Myocyte (in vitro differentiated cells): ENCODE results near the gene MRPL30. TPM values are rescaled to one million over a fixed set of nuclear protein-coding genes. Genes with fewer than 3 reads are reported as not detected.
"Not testable (repeated sequence)": the region's sequence is repeated elsewhere in the genome, so short reads cannot be mapped to it uniquely, and the experiment has no call there.

ENCODE experiments used
- DNase-seq: peaks from one replicate; pipeline ENCODE4 v3.0.0-alpha.2; 2012; ENCODE audit warnings: low read depth
- total RNA-seq: library from RNA; depleted of rRNA; stranded (reverse); fragments of >200 nt; gene quantifications from 2 replicates; pipeline ENCODE4 v1.2.3, GENCODE V29; 2014

MRPL30 gene
- total RNA-seq, 1 donor from 2014 or later: 53.2 TPM

DNA sequence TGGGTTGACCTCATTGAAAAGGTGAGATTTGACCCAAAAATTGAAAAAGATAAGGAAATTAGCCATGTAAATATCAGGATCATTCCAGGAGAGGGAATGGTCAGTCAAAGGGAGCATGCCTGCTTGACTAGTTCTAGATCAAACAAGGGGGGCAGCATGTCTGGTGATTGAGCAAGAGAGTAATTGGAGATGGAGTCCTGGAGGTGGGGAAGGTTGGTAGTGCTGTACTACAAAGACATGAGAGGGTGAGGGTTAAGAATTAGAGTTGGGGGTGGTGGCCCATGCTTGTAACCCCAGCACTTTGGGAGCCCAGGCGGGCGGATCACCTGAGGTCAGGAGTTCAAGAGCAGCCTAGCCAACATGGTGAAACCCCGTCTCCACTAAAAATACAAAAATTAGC is 2.0 kb downstream of the MRPL30 start:
- no peak for DNase-seq

DNA sequence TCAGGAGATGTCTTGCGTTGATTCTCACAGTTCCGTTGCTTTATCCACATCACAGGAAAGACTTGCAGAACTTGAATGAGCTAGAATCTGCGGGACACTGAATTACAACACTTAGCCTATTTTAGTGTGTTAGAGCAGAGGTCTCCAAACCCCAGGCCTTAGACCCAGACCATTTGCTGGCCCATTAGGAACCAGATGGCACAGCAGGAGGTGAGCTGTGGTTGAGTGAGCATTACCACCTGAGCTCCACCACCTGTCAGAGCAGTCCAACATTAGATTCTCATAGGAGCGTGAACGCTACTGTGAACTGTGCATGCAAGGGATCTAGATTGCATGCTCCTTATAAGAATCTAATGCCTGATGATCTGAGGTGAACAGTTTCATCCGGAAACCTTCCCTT is 3.8 kb downstream of the MRPL30 start:
- no peak for DNase-seq

GRCh38 chr2:99187011-99187410 is 6.0 kb downstream of the MRPL30 start:
- DNase-seq: peak; percentile 85

DNA sequence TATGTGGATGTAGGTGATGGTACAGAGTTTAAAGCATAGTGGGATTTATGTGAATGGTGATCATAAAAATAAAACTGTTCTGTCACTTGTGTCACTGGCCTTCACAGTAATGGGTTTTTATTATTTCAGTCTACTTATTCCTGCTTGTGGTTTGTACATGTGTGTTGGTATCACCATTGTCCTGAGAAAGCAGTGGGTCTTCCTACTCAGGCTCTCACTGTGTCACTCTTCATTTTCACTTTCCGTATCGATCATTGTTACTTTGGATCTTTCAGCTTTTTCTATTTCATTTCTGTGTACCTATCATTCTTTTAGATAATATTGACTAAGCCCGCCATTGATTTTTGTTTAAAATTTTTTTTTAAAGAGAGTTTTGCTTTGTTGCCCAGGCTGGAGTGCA is 7.4 kb downstream of the MRPL30 start:
- no peak for DNase-seq

DNA sequence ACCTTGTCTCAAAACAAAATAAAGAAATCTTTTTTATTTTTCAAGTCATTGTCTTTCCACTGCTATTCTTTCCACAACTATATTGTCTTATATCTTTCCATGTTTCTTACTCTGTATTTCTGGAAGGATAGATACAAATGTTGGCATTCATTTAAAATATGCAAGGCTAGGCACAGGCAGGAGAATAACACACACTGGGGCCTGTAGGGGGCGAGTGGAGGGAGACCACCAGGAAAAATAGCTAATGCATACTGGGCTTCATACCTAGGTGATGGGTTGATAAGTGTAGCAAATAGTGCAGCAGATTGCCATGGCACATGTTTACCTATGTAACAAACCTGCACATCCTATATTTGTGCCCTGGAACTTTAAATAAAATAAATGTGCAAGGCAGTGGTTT is 9.6 kb downstream of the MRPL30 start:
- no peak for DNase-seq

DNA sequence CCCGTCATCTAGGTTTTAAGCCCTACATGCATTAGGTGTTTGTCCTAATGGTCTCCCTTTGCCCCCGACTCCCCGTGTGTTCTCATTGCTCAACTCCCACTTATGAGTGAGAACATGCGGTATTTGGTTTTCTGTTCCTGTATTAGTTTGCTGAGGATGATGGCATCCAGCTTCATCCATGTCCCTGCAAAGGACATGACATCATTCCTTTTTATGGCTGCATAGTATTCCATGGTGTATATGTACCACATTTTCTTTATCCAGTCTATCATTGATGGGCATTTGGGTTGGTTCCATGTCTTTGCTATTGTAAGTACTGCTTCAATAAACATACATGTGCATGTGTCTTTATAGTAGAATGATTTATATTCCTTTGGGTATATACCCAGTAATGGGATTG is 11.4 kb downstream of the MRPL30 start:
- not testable (repeated sequence) for DNase-seq

DNA sequence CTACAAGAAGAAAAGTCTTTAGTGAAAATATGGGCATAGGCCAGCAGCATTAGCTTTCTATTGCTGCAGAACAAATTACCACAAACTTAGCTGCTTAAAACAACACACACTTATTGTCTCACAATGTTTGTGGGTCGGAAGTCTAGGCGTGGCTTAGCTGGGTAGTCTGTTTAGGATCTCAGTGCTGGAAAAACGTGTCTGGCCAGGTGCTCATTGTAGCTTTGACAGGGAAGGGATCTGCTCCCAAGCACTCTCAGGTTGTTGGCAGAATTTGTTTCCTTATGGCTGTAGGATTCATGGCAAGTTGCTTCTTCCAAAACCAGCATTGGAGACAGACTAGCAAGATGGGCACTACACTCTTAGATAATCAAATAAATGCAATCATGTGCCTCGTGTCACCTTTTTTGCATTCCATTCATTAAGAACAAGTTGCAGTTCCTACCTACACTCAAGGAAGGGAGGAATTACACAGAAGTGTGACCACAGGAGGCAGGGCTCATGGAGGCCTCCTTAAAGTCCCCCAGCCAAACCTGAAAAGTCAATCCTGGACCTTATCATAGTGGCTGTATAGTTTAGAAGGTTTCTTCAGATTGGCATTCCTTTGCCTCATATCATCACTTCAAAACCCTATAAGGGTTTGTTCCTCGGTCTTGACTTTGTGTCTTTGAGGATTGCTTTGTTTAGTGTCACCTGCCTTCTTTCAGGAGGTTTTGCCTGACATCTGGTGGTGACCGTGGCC is 17.3 kb downstream of the MRPL30 start:
- no peak for DNase-seq

DNA sequence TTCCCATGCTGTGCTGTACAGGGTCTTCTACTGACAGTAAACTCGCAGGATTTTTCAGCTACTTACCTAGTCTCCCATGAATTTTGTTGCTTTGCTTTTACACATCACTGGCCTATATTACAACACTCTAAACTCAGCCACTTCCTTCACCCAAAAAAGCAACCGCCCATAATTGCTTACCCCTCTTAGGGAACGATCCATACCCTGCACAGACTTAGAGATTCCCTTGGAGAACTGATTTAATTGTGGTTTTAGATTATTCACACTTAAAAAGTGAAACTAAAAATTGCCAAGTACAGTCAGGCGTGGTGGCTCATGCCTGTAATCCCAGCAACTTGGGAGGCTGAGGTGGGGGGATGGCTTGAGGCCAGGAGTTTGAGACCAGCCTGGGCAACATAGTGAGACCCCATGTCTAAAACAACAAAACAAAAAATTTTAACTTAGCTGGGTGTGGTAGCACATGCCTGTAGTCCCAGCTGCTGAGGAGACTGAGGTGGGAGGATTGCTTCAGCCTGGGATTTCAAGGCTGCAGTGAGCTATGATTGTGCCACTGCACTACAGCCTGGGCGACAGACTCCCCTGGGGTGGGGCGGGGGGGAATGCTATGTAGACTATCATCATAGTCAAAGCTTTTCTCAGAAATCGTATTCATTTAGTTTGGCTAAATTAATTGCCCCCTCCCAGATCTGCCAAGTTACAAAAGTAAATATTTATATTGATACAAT is 19.3 kb downstream of the MRPL30 start:
- DNase-seq: no peak

- DNase-seq: no peak
Observed at GRCh38 chr2:99201959-99202678, 21.1 kb downstream of the MRPL30 start.

GRCh38 chr2:99205491-99205890 is 24.5 kb downstream of the MRPL30 start:
- DNase-seq: no peak

DNA sequence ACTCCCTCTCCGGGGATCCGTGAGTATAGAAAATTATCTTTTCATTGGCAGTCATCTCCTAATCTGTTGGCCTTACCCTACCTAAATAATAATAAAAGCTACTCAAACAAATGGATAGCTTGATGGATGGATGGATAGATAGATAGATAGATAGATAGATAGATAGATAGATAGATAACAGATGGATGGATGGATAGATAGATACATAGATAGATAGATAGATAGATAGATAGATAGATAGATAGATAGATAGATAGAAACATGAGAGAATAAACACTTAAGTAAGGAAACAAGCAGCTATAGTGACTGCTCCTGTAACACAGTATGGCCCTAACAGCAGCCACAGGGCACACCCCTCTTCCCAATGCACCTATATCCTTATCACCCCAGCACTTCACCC is 35.1 kb downstream of the MRPL30 start:
- DNase-seq: no peak

- no peak for DNase-seq
Observed at GRCh38 chr2:99217929-99218501, 37.0 kb downstream of the MRPL30 start.

GRCh38 chr2:99233177-99233576 is 52.2 kb downstream of the MRPL30 start:
- not testable (repeated sequence) for DNase-seq

DNA sequence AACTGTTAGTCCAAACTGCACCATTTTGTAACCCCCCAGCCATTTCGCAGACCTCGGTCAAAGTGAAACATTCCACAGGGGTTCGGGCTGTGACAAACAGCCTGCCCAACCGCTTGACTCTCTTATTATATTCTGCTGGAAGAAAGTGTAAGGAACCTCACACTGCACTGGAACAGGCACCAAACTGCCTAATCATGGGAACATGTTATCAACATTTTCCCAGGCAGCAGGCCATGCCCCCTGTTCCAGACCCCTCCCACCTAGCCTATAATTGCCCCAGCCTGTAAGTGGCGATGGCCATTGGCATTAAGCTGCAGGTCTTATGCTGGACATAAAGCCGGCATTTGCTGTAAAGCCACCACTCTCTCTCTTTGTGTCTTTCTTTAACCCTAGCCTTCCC is 57.6 kb downstream of the MRPL30 start:
- DNase-seq: no peak

- no peak for DNase-seq
Observed at GRCh38 chr2:99240431-99240830, 59.4 kb downstream of the MRPL30 start.

DNA sequence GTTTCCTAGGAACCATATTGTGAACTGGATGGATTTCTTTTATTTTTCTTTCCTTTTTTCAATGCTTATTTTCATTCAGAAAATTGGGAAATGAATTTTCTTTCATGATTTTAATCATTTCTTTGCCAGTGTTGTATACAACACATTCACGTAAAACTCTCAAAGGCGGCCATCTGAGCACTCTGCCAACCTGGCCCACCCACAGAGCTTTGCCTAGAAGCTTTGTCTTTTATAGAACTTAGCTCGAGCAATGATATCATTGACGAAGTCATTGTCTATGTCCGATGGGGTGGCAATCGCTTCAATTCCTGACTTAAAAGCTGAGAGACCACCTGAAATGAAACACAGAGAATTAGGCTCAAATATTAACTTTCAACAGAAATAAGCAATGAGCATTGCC is 61.2 kb downstream of the MRPL30 start:
- DNase-seq: no peak

Other genes with a start within 250 kb of the MRPL30 start
- gene CRACDL, start 245.0 kb upstream of the MRPL30 start, total RNA-seq: 0.11 and 0.26 TPM in 2 replicates
- 0.78 TPM in 1 of 2 replicates, not detected in the other for gene C2orf15, start 39.5 kb upstream of the MRPL30 start, total RNA-seq
- 2.4 and 5.9 TPM in 2 replicates for gene TSGA10, start 26.2 kb upstream of the MRPL30 start, total RNA-seq
- 5.0 and 5.9 TPM in 2 replicates for gene LIPT1, start 26.2 kb upstream of the MRPL30 start, total RNA-seq
- gene MITD1, start 126 bp upstream of the MRPL30 start, total RNA-seq: 30.3 and 31.1 TPM in 2 replicates
- not detected in 2 replicates for gene LYG2, start 74.5 kb downstream of the MRPL30 start, total RNA-seq
- gene LYG1, start 120.0 kb downstream of the MRPL30 start, total RNA-seq: 1.3 TPM in 1 of 2 replicates, not detected in the other
- 51.9 and 57.0 TPM in 2 replicates for gene TXNDC9, start 155.1 kb downstream of the MRPL30 start, total RNA-seq
- gene EIF5B, start 156.2 kb downstream of the MRPL30 start, total RNA-seq: 19.2 and 22.3 TPM in 2 replicates